Endothelial cell of umbilical vein (primary cell): Measurements from ENCODE around the gene DENND1A.

Source experiments
- EZH2 ChIP-seq: IDR thresholded peaks from 2 replicates; pipeline ENCODE4 v1.6.1; 2012; ENCODE audit warnings: borderline replicate concordance, low read depth, mild to moderate bottlenecking, moderate library complexity, low read length, inconsistent platforms; ENCODE audit not compliant: severe bottlenecking
- POLR2AphosphoS5 ChIP-seq: IDR thresholded peaks from 2 replicates; pipeline ENCODE4 v1.6.1; 2012; ENCODE audit warnings: low read depth, mild to moderate bottlenecking, control low read depth, low read length, moderate library complexity; ENCODE audit not compliant: insufficient read depth
- TF ChIP-seq, protein P1 (sequence below), 2 donors: IDR thresholded peaks; 1 replicate in 1 of 2; 2 replicates in 1 of 2; pipeline ENCODE4 v1.5.1; 2011; ENCODE audit warnings: low read length in 2 of 2, mild to moderate bottlenecking in 2 of 2, moderate library complexity in 2 of 2, control low read depth in 1 of 2, inconsistent platforms in 1 of 2, low read depth in 1 of 2; ENCODE audit not compliant: insufficient read depth in 1 of 2; ENCODE audit errors: extremely low read depth in 1 of 2

DNA sequence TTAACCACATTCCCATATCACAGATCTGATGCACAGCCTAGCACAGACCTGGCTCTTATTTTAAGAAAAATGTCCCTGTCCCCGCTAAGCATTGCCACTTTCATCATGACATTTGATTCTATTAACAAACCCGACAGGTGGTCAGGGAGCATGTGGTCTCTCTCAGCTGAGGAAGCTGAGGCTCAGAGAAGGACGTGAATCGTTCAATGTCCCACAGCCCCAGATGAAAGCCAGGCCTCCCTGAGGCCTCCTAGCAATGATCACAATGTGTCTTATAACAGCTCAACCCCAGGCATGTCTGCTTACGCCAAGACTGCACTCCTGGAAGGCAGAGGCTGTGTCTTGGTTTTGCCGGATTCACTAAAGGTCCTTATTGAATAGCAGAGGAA lies 584.4 kb downstream of the DENND1A start:
- TF ChIP-seq, protein P1, sequence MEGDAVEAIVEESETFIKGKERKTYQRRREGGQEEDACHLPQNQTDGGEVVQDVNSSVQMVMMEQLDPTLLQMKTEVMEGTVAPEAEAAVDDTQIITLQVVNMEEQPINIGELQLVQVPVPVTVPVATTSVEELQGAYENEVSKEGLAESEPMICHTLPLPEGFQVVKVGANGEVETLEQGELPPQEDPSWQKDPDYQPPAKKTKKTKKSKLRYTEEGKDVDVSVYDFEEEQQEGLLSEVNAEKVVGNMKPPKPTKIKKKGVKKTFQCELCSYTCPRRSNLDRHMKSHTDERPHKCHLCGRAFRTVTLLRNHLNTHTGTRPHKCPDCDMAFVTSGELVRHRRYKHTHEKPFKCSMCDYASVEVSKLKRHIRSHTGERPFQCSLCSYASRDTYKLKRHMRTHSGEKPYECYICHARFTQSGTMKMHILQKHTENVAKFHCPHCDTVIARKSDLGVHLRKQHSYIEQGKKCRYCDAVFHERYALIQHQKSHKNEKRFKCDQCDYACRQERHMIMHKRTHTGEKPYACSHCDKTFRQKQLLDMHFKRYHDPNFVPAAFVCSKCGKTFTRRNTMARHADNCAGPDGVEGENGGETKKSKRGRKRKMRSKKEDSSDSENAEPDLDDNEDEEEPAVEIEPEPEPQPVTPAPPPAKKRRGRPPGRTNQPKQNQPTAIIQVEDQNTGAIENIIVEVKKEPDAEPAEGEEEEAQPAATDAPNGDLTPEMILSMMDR (IDR thresholded peaks at IDR 0.05; ENCODE audit: extremely low read depth in 1 of 2, insufficient read depth in 1 of 2, low read depth in 1 of 2, low read length in 2 of 2), result no peak
- TF ChIP-seq EZH2 (no peak), POLR2AphosphoS5 (no peak)
